Activated T-cell treated with anti-CD3 and anti-CD28 coated beads for 1 hour (primary cell): ENCODE results near the gene EME1.
"Not testable (repeated sequence)": the region's sequence is repeated elsewhere in the genome, so short reads cannot be mapped to it uniquely, and the experiment has no call there.

Source experiments
- DNase-seq: peaks from one replicate; pipeline ENCODE4 v3.0.0-alpha.2; 2020; ENCODE audit warnings: low read depth

EME1 gene

DNA sequence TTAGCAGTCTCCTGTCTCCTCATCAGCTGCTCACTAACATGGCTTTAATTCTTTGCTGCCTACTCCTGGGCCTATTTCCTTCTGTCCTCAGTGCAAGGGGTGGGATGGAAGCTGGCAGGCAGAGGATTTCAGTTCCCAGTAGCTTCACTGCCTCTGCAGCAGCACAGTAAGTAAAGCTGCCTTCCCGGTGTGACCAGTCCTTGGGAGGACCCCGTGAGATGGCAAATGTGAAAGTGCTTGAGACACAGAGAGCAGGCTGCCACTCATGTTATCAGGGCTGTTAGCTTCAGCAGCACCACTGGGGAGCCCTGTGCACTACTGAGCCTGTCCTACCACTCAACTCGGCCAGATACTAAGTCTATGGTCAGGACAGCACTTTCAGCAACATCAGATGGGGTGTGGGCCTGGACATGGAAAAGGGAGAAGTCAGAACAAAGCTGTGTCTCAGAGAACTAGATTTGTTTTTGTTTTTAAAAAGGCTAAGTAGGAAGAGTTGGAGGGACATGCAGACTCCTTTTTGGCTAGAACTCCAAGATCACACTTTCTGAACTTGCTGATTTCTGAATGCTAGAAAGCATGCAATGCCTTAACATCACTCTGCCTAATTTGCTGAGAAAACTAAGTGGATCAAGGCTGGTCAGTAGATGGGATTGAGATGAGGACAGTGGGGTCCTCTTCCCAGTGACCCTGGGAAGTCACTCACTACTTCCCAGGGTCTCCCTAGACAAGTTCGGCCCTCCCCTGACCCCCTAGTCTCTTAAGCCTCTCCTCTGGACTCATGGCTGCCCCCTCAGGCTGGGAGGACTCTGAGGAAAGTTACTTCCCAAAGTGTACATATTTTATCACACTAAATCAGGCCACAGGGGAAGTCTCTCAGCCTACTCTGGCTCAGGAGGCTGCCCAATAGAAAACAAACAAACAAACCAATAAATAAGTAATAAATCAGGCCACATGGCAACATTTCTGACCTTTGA lies 54.1 kb downstream of the EME1 start:
- DNase-seq, result no peak

DNA sequence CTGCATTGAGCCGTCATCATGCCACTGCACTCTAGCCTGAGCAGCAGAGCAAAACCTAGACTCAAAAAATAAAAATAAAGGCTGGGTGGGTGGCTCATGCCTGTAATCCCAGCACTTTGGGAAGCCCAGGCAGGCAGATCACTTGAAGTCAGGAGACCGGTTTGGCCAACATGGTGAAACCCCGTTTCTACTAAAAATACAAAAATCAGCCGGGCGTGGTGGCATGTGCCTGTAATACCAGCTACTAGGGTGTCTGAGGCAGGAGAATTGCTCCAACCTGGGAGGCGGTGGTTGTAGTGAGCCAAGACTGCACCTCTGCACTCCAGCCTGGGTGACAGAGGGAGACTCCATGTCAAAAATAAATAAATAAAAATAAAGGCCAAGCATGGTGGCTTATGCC lies 55.1 kb downstream of the EME1 start:
- not testable (repeated sequence) for DNase-seq

DNA sequence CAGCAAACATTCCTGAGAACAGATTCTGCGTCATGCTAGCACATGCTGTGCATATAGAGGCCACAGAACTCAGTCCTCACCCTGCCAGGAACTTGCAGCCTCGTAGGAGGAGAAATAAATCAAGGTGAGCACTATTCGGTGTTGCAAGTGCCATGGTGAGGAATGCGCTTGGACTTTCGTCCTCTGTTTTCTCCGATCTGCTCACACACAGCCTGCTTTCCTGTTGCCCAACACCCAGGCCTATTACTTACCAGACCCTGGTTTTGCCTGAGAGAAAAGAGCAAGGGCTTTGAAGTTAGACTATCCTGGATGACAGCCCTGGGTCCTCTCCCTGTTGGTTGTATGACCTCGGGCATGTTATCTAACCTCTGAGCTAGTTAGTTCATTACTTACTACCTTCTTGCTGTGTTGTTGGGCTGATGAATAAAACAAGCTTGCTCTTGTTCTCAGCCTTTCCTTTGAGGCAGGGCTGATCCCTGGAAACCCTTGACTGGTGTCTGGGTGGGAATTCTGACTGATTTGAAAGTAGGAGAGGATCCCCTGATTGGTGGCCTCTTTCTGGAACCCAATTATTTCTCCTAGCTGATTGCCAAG lies 55.9 kb downstream of the EME1 start:
- DNase-seq, result no peak

DNA sequence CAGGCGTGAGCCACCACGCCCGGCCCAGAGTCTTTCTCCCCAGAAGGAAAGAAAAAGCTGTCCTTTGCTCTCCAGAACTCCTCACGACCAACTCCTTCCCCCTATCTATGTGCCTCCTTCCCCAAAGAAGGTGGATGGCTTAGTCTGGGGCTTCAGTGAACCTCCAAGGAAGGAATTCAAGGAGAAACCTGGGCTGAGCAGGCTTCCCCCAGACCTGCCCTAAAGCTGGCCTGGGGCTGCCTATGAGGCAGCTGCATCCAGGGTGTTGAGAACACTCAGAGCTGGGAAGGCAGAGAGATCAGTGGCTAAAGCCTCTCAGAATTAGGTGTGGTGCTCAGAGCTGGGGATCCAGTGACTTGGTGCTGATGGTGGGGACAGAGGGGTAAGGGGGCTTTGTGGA lies 56.8 kb downstream of the EME1 start:
- no peak for DNase-seq
